OCI-LY7 (cell line): ENCODE results near the gene SMC5.

ENCODE experiments used
- EZH2phosphoT487 ChIP-seq: fragments of 200-600 bp; sonication (generic); IDR thresholded peaks from 2 replicates; pipeline ENCODE4 v1.6.1; 2018; ENCODE audit warnings: low read depth, borderline replicate concordance, mild to moderate bottlenecking, mixed run types, antibody characterized with exemption, low read length, moderate library complexity, mixed read lengths
- TF ChIP-seq, protein P1 (sequence below): fragments of 200-600 bp; sonication (generic); conservative IDR thresholded peaks from 2 replicates; pipeline ENCODE4 v1.5.1; 2014; ENCODE audit warnings: mild to moderate bottlenecking, antibody characterized with exemption, low read length, moderate library complexity, mixed read lengths

DNA sequence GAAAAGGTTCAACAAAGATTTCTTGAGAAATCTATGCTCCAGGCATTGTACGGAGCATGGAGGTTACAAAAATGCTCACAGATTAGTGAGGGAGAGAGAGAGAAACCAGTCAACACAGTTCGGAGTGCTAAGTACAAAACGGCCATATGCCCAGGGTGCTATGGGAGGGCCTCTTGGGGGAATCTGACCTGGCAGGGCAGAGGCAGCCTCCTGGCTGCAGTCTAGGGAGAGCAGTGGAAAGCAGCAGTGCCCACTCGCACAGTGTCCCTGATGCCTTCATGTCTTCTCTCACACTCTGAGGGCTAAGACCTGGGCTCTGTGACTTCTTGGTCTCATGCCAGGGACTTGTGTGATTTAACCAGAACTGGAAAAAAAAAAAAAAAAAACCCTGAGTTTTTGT, 29.8 kb upstream of the SMC5 start:
- TF ChIP-seq, protein P1, sequence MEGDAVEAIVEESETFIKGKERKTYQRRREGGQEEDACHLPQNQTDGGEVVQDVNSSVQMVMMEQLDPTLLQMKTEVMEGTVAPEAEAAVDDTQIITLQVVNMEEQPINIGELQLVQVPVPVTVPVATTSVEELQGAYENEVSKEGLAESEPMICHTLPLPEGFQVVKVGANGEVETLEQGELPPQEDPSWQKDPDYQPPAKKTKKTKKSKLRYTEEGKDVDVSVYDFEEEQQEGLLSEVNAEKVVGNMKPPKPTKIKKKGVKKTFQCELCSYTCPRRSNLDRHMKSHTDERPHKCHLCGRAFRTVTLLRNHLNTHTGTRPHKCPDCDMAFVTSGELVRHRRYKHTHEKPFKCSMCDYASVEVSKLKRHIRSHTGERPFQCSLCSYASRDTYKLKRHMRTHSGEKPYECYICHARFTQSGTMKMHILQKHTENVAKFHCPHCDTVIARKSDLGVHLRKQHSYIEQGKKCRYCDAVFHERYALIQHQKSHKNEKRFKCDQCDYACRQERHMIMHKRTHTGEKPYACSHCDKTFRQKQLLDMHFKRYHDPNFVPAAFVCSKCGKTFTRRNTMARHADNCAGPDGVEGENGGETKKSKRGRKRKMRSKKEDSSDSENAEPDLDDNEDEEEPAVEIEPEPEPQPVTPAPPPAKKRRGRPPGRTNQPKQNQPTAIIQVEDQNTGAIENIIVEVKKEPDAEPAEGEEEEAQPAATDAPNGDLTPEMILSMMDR: no peak
- TF ChIP-seq EZH2phosphoT487: no peak
